Kidney epithelial cell (primary cell): ENCODE data around the gene CFAP77. TPM values are rescaled to one million over a fixed set of nuclear protein-coding genes. Genes with fewer than 3 reads are reported as not detected.

Source experiments
- DNase-seq: peaks from one replicate; pipeline ENCODE4 v3.0.0-alpha.2; 2010; ENCODE audit warnings: low read depth
- H3K27me3 ChIP-seq: 2 replicates; pipeline ENCODE4 v1.6.0; 2011; ENCODE audit warnings: low read length; ENCODE audit not compliant: control insufficient read depth, insufficient read depth
- H3K36me3 ChIP-seq: 2 replicates; pipeline ENCODE4 v1.5.1; 2011; ENCODE audit warnings: low read length; ENCODE audit not compliant: control insufficient read depth, insufficient read depth
- H3K4me3 ChIP-seq: 2 replicates; pipeline ENCODE4 v1.5.1; 2011; ENCODE audit warnings: low read depth, mild to moderate bottlenecking, control low read depth, low read length
- total RNA-seq: library from RNA; depleted of rRNA; stranded (reverse); fragments of >200 nt; gene quantifications from 2 replicates; pipeline ENCODE4 v1.2.3, GENCODE V29; 2015
- TF ChIP-seq, protein P1 (sequence below): IDR thresholded peaks from 2 replicates; pipeline ENCODE4 v1.5.1; 2011; ENCODE audit warnings: mild to moderate bottlenecking, moderate library complexity, low read length, control low read depth, inconsistent platforms; ENCODE audit not compliant: insufficient read depth, poor library complexity, severe bottlenecking

CFAP77 gene
- total RNA-seq, 1 donor from 2014 or later = 0.58 TPM

DNA sequence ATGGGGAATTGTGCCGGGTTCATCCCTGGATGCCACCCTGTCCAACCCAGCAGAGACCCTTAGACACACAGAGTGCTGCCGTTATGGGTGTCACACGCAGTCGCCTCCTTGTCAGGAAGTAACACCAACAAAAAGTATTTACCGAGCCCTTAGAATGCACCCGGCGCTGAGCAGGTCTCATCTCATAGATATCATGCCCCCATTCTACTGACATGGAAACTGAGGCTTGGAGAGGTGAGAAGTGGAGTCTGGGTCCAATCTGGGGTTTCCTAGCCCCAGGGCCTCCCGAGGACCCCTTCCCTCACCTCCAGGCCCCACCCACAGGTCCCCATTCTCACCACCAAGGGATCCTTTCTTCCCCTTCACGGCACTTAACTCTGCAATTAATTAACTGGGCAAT, 135.6 kb downstream of the CFAP77 start:
- Histone ChIP-seq H3K36me3 (no peaks in the 10 kb centered on the region), H3K4me3 (no peak overlapping the region), H3K27me3 (peaks cover 22% of the 10 kb centered on the region)
- TF ChIP-seq, protein P1, sequence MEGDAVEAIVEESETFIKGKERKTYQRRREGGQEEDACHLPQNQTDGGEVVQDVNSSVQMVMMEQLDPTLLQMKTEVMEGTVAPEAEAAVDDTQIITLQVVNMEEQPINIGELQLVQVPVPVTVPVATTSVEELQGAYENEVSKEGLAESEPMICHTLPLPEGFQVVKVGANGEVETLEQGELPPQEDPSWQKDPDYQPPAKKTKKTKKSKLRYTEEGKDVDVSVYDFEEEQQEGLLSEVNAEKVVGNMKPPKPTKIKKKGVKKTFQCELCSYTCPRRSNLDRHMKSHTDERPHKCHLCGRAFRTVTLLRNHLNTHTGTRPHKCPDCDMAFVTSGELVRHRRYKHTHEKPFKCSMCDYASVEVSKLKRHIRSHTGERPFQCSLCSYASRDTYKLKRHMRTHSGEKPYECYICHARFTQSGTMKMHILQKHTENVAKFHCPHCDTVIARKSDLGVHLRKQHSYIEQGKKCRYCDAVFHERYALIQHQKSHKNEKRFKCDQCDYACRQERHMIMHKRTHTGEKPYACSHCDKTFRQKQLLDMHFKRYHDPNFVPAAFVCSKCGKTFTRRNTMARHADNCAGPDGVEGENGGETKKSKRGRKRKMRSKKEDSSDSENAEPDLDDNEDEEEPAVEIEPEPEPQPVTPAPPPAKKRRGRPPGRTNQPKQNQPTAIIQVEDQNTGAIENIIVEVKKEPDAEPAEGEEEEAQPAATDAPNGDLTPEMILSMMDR = no peak
- DNase-seq = no peak

DNA sequence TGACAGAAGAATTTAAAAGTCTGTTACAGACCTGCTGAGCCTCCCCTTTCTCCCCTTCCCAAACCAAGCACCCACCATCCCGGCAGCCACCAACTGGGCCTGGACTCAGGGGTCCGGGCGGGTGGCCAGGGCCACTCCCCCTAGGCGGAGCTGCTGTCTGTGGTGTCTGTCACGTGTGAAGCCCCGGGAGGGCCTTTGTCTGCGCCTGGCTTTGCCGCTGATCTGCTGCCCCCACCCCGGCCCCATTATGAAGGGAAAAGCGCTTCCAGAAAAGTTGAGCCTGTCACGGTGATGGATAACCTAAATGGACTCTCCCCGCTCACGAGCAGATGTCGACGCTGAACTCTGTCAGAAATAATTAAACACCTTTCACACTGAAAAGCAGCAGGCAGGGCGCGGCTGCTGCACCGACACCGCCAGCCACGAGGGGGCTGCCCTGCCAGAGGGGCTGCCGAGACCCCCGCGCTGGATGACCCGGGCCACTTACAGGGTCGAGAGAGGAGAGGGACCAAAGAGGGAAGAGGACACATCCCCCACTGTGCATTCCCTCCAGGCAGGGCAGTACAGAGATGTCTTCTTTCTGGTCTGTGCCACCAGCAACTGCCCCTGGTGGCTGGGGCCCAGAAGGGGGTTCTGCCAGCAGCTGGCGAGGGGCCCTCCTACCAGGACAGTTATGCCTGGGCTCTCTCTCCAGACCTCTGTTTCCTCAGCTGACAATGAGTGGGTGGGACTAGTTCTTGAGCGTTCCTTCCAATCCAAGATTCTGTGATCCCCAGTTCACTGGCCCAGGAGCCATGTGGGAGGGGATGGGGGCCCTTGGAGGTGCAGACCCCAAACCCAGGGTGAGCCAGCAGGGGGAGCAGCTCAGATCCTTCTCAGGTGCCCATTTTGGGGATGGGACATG, 136.4 kb downstream of the CFAP77 start:
- H3K4me3 ChIP-seq = no peak overlapping the region

DNA sequence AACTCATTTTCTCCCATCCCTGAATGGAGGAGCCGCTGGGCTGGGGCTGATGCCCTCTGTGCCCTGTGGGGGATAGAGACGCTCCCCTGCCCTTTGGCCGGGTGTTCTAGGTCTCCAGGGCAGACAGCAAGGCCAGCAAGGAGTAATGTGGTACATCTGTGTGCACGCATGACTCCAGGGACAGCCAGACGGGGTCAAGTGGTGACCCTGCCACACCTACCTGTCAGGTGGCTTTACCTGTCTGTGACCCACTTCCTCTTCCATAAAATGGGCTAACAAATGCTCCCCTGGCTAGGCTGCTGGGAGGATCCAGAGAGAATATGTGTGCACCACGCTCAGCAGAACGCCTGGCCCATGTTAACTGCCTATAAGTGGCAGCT, 137.0 kb downstream of the CFAP77 start:
- Histone ChIP-seq H3K27me3 (peaks cover 27% of the 10 kb centered on the region), H3K4me3 (no peak overlapping the region), H3K36me3 (no peaks in the 10 kb centered on the region)
- TF ChIP-seq, protein P1 = no peak
- no peak for DNase-seq

More for the DNA sequence above, 136.4 kb downstream of the CFAP77 start:
- Histone ChIP-seq H3K27me3 (peaks cover 22% of the 10 kb centered on the region), H3K36me3 (no peaks in the 10 kb centered on the region)
- DNase-seq = no peak
- TF ChIP-seq, protein P1 = peak; percentile 66

DNA sequence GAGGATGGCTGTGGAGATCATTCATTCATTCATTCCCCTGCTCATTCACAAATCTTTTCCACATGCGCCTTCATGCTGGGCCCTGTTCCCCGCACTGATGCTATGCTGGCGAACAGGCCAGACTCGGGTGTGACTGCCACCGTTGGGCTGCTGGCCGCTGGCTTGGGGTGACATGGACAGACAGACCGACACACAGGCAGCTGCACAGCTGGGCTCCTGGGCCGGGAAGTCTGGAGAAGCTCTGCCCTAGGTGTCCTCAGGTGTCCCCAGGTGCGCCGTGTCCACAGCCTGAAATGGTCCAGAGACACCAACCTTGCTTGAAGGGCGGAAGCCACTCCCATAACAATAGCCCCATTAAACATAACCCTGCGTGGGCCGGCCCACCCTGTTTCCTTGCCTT, 137.4 kb downstream of the CFAP77 start:
- Histone ChIP-seq H3K4me3 (no peak overlapping the region), H3K27me3 (peaks cover 31% of the 10 kb centered on the region), H3K36me3 (no peaks in the 10 kb centered on the region)
- no peak for DNase-seq
- TF ChIP-seq, protein P1 = no peak

DNA sequence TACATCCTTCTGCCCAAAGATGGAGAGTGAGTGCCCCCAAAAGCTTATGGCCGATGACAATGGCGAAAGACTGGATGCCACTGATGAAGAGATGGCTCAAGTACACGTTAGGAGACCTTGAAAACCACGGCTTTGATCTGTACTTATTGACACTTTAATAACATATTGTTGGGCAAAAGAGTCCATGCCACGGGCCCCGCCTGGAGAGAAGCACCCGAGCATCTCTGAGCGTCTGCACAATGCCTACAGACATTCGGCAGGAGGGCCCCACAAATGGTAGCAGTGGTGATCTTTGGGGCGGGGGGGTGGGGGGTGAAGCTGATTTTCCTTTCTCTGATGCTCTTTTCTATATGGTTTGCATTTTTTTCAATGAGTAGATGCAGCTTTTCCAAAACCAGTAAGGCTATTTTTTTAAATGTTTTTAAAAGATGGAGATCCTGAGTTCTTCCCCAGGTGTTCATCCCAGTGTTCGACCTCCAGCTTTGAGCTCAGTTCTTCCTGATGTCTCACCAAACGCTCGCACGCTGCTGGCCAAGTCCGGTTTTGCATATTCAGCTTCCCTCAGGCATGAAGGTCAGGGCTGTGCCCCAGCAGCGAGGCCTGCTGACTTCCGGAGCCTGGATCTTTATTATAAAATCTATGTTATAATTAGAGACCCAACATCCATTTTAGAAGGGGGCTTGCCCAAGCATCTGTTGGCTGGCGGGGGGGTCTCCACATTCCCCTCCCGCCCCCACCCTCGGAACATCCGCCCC, 138.1 kb downstream of the CFAP77 start:
- Histone ChIP-seq H3K27me3 (peaks cover 34% of the 10 kb centered on the region), H3K4me3 (no peak overlapping the region), H3K36me3 (no peaks in the 10 kb centered on the region)
- no peak for DNase-seq
- TF ChIP-seq, protein P1 = no peak
